ENCODE data around the gene PCDHGB7. TPM values are rescaled to one million over a fixed set of nuclear protein-coding genes. Genes with fewer than 3 reads are reported as not detected.
"Not testable (repeated sequence)": the region's sequence is repeated elsewhere in the genome, so short reads cannot be mapped to it uniquely, and the experiment has no call there.

The PCDHGB7 gene
- total RNA-seq, 3 donors from 2014 or later: 0.15 TPM; not detected in 2

DNA sequence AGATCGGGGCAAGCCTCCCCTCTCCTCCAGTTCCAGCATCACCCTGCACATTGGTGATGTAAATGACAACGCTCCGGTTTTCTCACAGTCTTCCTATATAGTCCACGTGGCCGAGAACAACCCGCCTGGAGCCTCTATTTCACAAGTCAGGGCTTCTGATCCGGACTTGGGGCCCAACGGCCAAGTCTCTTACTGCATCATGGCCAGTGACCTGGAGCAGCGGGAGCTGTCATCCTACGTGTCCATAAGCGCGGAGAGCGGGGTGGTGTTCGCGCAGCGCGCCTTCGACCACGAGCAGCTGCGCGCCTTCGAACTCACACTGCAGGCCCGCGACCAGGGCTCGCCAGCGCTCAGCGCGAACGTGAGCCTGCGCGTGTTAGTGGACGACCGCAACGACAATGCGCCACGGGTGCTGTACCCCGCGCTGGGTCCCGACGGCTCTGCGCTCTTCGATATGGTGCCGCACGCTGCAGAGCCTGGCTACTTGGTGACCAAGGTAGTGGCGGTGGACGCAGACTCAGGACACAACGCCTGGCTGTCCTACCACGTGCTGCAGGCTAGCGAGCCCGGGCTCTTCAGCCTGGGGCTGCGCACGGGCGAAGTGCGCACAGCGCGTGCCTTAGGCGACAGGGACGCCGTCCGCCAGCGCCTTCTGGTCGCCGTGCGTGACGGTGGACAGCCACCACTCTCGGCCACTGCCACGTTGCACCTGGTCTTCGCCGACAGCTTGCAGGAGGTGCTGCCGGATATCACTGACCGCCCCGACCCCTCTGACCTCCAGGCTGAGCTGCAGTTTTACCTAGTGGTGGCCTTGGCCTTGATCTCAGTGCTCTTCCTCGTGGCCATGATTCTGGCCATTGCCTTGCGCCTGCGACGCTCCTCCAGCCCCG lies 28.1 kb upstream of the PCDHGB7 start:
- no peaks in the 10 kb centered on the region for H3K4me1 Mint-ChIP-seq (ENCODE audit: low read depth)
- H3K4me3 Mint-ChIP-seq: no peak overlapping the region
- H3K36me3 Mint-ChIP-seq (ENCODE audit: insufficient read depth): peaks cover 5% of the 10 kb centered on the region
- H3K27me3 Mint-ChIP-seq (ENCODE audit: low read depth): peaks cover 75% of the 10 kb centered on the region
- DNase-seq (no peak), ATAC-seq (no peak)
- peaks cover 43% of the 10 kb centered on the region for H3K9me3 Mint-ChIP-seq

DNA sequence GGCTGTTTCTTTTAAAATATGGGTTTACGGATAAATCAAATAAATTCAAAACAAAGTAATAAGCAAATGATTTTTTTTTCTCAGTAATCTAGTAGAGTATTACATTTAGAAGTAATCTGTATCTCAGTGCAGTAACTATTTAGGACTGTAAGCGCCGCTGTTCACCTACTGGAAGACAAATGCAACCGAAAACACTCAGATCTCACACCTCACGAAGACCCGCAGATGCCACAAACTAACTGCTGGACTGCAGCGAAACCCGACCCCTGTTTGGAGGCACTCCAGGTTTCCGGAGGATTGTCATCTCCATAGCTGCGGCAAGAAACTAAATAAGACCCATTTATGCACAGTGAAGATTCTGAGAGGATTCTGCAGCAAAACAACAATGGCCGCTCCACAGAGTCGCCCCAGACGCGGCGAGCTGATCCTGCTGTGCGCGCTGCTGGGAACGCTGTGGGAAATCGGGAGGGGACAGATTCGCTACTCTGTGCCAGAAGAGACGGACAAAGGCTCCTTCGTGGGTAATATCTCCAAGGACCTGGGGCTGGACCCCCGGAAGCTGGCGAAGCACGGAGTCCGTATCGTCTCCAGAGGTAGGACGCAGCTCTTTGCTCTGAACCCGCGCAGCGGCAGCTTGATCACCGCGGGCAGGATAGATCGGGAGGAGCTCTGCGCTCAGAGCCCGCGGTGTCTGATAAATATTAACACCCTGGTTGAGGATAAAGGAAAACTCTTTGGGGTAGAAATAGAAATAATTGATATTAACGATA lies 24.9 kb upstream of the PCDHGB7 start, which contains the start of gene PCDHGA8:
Gene PCDHGA8, plus strand, starts transcription at position 205 of the 770 bp plus-strand sequence. Its CDS starts 181 bp downstream, at position 386.
- no peak for ATAC-seq
- peaks cover 3% of the 10 kb centered on the region for H3K36me3 Mint-ChIP-seq (ENCODE audit: insufficient read depth)
- no peaks in the 10 kb centered on the region for H3K4me1 Mint-ChIP-seq (ENCODE audit: low read depth)
- H3K4me3 Mint-ChIP-seq: no peak within 1 kb of the TSS
- peaks cover 33% of the 10 kb centered on the region for H3K9me3 Mint-ChIP-seq
- DNase-seq: no peak
- H3K27me3 Mint-ChIP-seq (ENCODE audit: low read depth): peaks cover 69% of the 10 kb centered on the region

DNA sequence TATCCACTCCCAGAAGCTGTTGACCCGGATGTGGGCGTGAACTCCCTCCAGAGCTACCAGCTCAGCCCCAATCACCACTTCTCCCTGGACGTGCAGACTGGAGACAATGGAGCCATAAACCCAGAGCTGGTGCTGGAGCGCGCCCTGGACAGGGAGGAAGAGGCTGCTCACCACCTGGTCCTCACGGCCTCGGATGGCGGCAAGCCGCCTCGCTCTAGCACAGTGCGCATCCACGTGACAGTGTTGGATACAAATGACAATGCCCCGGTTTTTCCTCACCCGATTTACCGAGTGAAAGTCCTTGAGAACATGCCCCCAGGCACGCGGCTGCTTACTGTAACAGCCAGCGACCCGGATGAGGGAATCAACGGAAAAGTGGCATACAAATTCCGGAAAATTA lies 24.2 kb upstream of the PCDHGB7 start:
- Mint-ChIP-seq H3K36me3 (ENCODE audit: insufficient read depth) (peaks cover 3% of the 10 kb centered on the region), H3K27me3 (ENCODE audit: low read depth) (peaks cover 66% of the 10 kb centered on the region), H3K4me1 (ENCODE audit: low read depth) (no peaks in the 10 kb centered on the region), H3K9me3 (peaks cover 33% of the 10 kb centered on the region), H3K4me3 (no peak overlapping the region)
- DNase-seq: no peak
- no peak for ATAC-seq

DNA sequence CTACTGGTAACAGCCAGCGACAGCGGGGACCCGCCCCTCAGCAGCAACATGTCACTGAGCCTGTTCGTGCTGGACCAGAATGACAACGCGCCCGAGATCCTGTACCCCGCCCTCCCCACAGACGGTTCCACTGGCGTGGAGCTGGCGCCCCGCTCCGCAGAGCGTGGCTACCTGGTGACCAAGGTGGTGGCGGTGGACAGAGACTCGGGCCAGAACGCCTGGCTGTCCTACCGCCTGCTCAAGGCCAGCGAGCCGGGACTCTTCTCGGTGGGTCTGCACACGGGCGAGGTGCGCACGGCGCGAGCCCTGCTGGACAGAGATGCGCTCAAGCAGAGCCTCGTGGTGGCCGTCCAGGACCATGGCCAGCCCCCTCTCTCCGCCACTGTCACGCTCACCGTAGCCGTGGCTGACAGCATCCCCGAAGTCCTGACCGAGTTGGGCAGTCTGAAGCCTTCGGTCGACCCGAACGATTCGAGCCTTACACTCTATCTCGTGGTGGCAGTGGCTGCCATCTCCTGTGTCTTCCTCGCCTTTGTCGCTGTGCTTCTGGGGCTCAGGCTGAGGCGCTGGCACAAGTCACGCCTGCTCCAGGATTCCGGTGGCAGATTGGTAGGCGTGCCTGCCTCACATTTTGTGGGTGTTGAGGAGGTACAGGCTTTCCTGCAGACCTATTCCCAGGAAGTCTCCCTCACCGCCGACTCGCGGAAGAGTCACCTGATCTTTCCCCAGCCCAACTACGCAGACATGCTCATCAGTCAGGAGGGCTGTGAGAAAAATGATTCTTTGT lies 22.9 kb upstream of the PCDHGB7 start:
- peaks cover 65% of the 10 kb centered on the region for H3K27me3 Mint-ChIP-seq (ENCODE audit: low read depth)
- H3K4me3 Mint-ChIP-seq; ATAC-seq; H3K4me1 Mint-ChIP-seq (ENCODE audit: low read depth); H3K36me3 Mint-ChIP-seq (ENCODE audit: insufficient read depth); DNase-seq: not testable (repeated sequence)
- peaks cover 33% of the 10 kb centered on the region for H3K9me3 Mint-ChIP-seq

DNA sequence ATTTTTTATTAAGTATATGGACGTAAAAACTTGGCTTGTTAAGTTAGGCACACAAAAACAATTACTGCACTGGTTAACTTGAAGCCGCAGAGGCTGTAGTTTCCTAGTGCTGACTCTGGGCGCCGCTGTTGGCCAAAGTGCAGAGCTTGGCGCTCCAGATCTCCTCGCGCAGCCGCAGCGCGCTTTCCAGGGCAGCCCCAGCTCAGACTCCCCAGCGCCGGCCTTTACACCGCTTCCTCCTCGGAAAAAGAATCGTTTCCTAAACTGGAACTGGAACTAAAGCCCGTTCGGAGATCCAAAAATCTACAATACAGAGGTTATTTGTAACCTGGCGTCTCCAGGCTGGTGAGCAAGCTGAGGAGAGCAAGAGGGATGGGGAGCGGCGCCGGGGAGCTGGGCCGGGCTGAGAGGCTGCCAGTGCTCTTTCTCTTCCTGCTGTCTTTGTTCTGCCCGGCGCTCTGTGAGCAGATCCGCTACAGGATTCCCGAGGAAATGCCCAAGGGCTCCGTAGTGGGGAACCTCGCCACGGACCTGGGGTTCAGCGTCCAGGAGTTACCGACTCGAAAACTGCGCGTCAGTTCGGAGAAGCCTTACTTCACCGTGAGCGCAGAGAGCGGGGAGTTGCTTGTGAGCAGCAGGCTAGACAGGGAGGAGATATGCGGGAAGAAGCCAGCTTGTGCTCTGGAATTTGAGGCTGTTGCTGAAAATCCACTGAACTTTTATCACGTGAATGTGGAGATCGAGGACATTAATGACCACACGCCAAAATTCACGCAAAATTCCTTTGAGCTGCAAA lies 19.5 kb upstream of the PCDHGB7 start, which contains the start of gene PCDHGB5:
Gene PCDHGB5, plus strand, starts transcription at position 192 of the 796 bp plus-strand sequence. Its CDS starts 181 bp downstream, at position 373.
- peak; percentile 69 to 90 for ATAC-seq

DNA sequence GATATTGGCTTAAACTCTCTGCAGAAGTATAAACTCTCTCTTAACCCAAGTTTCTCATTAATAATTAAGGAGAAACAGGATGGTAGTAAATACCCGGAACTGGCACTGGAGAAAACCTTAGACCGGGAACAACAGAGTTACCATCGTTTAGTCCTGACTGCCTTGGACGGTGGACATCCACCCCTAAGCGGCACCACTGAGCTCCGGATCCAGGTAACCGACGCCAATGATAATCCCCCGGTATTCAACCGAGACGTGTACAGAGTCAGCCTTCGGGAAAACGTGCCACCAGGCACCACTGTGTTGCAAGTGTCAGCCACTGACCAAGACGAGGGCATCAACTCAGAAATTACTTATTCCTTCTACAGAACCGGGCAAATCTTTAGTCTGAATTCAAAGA lies 18.9 kb upstream of the PCDHGB7 start:
- no peak for DNase-seq
- H3K9me3 Mint-ChIP-seq: peaks cover 26% of the 10 kb centered on the region

More for the DNA sequence above, 19.5 kb upstream of the PCDHGB7 start, which contains the start of gene PCDHGB5:
- not testable (repeated sequence) for H3K4me1 Mint-ChIP-seq (ENCODE audit: low read depth); H3K36me3 Mint-ChIP-seq (ENCODE audit: insufficient read depth); DNase-seq
- H3K9me3 Mint-ChIP-seq: peaks cover 29% of the 10 kb centered on the region
- H3K4me3 Mint-ChIP-seq: peak within 1 kb of the TSS; percentile 45
- peaks cover 66% of the 10 kb centered on the region for H3K27me3 Mint-ChIP-seq (ENCODE audit: low read depth)

DNA sequence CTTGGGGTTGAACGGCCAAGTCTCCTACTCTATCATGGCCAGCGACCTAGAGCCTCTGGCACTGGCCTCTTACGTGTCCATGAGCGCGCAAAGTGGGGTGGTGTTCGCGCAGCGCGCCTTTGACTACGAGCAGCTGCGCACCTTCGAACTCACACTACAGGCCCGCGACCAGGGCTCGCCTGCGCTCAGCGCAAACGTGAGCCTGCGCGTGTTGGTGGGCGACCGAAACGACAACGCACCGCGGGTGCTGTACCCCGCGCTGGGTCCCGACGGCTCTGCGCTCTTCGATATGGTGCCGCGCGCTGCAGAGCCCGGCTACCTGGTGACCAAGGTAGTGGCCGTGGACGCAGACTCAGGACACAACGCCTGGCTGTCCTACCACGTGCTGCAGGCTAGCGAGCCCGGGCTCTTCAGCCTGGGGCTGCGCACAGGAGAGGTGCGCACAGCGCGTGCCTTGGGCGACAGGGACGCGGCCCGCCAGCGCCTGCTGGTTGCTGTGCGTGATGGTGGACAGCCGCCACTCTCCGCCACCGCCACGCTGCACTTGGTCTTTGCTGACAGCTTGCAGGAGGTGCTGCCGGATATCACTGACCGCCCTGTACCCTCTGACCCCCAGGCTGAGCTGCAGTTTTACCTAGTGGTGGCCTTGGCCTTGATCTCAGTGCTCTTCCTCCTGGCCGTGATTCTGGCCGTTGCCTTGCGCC lies 17.8 kb upstream of the PCDHGB7 start:
- Mint-ChIP-seq H3K36me3 (ENCODE audit: insufficient read depth) (no peaks in the 10 kb centered on the region), H3K9me3 (peaks cover 18% of the 10 kb centered on the region), H3K4me3 (no peak overlapping the region), H3K4me1 (ENCODE audit: low read depth) (no peaks in the 10 kb centered on the region), H3K27me3 (ENCODE audit: low read depth) (peaks cover 69% of the 10 kb centered on the region)
- no peak for ATAC-seq
- no peak for DNase-seq

More for the DNA sequence above, 18.9 kb upstream of the PCDHGB7 start:
- Mint-ChIP-seq H3K36me3 (ENCODE audit: insufficient read depth) (no peaks in the 10 kb centered on the region), H3K4me3 (peak overlapping the region; percentile 16), H3K4me1 (ENCODE audit: low read depth) (no peaks in the 10 kb centered on the region), H3K27me3 (ENCODE audit: low read depth) (peaks cover 67% of the 10 kb centered on the region)
- no peak for ATAC-seq

DNA sequence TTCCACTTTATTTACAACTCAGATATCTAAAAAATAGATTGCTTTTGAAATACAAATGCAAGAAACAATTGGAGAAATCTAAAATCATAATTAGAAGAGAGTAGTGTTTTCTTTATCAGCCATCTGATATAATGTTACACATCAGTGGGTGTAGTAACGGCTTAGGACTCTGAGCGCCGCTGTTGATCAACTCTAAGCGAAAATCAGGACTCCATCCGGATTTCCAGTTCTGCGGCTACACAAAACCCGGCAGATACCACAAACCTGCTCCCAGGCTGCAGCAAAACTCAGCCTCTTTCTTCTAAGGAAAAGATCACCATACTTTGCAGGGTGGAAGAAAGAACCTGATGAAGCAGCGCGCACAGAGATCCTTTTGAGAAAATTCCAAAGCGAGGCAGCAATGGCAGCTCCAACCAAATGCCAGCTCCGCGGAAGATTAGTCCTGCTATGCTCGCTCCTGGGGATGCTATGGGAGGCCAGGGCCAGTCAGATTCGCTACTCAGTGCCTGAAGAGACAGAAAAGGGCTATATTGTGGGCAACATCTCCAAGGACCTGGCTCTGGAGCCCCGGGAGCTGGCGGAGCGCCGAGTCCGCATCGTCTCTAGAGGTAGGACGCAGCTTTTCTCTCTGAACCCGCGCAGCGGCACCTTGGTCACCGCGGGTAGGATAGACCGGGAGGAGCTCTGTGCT lies 14.8 kb upstream of the PCDHGB7 start, which contains the start of gene PCDHGA9:
Gene PCDHGA9, plus strand, starts transcription at position 226 of the 691 bp plus-strand sequence. Its CDS starts 175 bp downstream, at position 401.
- DNase-seq (no peak), ATAC-seq (no peak)
- peaks cover 21% of the 10 kb centered on the region for H3K9me3 Mint-ChIP-seq
- H3K36me3 Mint-ChIP-seq (ENCODE audit: insufficient read depth): no peaks in the 10 kb centered on the region
- H3K4me3 Mint-ChIP-seq: peak within 1 kb of the TSS; percentile 65
- peaks cover 74% of the 10 kb centered on the region for H3K27me3 Mint-ChIP-seq (ENCODE audit: low read depth)
- H3K4me1 Mint-ChIP-seq (ENCODE audit: low read depth): no peaks in the 10 kb centered on the region

DNA sequence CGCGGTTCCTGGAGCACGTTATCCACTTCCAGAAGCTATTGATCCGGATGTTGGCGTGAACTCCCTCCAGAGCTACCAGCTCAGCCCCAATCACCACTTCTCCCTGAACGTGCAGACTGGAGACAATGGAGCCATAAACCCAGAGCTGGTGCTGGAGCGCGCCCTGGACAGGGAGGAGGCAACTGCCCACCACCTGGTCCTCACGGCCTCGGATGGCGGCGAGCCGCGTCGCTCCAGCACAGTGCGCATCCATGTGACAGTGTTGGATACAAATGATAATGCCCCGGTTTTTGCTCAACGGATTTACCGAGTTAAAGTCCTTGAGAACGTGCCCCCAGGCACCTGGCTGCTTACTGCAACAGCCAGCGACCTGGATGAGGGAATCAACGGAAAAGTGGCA lies 14.1 kb upstream of the PCDHGB7 start:
- Mint-ChIP-seq H3K36me3 (ENCODE audit: insufficient read depth) (peaks cover 2% of the 10 kb centered on the region), H3K4me1 (ENCODE audit: low read depth) (peaks cover 2% of the 10 kb centered on the region), H3K9me3 (peaks cover 25% of the 10 kb centered on the region), H3K27me3 (ENCODE audit: low read depth) (peaks cover 81% of the 10 kb centered on the region), H3K4me3 (no peak overlapping the region)
- ATAC-seq: no peak
- DNase-seq: no peak

DNA sequence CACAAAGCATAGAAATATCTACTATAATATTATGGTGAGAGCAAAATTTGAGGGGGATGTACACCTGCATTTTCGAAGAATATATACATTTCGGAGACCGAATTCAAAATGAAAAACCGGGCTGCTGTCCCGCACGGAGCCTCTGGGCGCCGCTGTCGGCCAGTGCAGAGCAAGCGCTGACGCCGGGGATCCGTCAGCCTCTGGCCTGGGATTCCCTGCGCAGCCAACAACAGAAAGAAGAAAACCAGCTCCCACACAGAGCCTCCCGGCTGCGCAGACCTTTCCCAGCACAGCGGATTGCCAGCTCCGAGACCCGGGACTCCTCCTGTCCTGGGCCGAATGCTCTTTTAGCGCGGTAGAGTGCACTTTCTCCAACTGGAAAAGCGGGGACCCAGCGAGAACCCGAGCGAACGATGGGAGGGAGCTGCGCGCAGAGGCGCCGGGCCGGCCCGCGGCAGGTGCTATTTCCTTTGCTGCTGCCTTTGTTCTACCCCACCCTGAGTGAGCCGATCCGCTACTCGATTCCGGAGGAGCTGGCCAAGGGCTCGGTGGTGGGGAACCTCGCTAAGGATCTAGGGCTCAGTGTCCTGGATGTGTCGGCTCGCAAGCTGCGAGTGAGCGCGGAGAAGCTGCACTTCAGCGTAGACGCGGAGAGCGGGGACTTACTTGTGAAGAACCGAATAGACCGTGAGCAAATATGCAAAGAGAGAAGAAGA lies 9.5 kb upstream of the PCDHGB7 start, which contains the start of gene PCDHGB6:
Gene PCDHGB6, plus strand, starts transcription at position 232 of the 716 bp plus-strand sequence. Its CDS starts 182 bp downstream, at position 414.
- H3K4me1 Mint-ChIP-seq (ENCODE audit: low read depth); DNase-seq: not testable (repeated sequence)
- Mint-ChIP-seq H3K27me3 (ENCODE audit: low read depth) (peaks cover 82% of the 10 kb centered on the region), H3K4me3 (peak within 1 kb of the TSS; percentile 65), H3K36me3 (ENCODE audit: insufficient read depth) (peaks cover 11% of the 10 kb centered on the region), H3K9me3 (peaks cover 22% of the 10 kb centered on the region)
- peak; percentile 61 to 67 for ATAC-seq

DNA sequence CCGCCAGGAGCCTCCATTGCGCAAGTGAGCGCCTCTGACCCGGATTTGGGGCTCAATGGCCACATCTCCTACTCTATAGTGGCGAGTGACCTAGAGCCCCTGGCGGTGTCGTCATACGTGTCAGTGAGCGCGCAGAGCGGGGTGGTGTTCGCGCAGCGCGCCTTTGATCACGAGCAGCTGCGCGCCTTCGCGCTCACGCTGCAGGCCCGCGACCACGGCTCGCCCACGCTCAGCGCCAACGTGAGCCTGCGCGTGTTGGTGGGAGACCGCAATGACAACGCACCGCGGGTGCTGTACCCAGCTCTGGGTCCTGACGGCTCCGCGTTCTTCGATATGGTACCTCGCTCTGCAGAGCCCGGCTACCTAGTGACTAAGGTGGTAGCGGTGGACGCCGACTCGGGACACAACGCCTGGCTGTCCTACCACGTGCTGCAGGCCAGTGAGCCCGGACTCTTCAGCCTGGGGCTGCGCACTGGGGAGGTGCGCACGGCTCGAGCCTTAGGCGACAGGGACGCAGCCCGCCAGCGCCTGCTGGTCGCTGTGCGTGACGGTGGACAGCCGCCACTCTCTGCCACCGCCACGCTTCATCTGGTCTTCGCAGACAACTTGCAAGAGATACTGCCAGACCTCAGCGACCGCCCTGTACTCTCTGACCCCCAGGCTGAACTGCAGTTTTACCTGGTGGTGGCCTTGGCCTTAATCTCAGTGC lies 7.7 kb upstream of the PCDHGB7 start:
- no peak overlapping the region for H3K4me3 Mint-ChIP-seq
- DNase-seq (no peak), ATAC-seq (no peak)
- H3K4me1 Mint-ChIP-seq (ENCODE audit: low read depth): peaks cover 14% of the 10 kb centered on the region
- H3K9me3 Mint-ChIP-seq: peaks cover 26% of the 10 kb centered on the region
- H3K27me3 Mint-ChIP-seq (ENCODE audit: low read depth): peaks cover 82% of the 10 kb centered on the region
- peaks cover 15% of the 10 kb centered on the region for H3K36me3 Mint-ChIP-seq (ENCODE audit: insufficient read depth)

Data from activated T-cell treated with anti-CD3 and anti-CD28 coated beads, Interleukin-2, amount 50 U/mL, for 4 hours (primary cell).